CD14-positive monocyte (primary cell): ENCODE data around the gene MORN1. TPM values are rescaled to one million over a fixed set of nuclear protein-coding genes. Genes with fewer than 3 reads are reported as not detected.

Experiments
- DNase-seq, 3 donors: peaks; one replicate each; pipeline ENCODE4 v3.0.0-alpha.2; 2011 to 2022
- H2AFZ ChIP-seq: 2 replicates; pipeline ENCODE4 v1.6.0; 2012; ENCODE audit warnings: mild to moderate bottlenecking, low read depth, low read length, inconsistent platforms; ENCODE audit not compliant: insufficient read depth, poor library complexity, severe bottlenecking
- H3K27ac ChIP-seq, 2 donors: 1 replicate in 1 of 2; 2 replicates in 1 of 2; pipeline ENCODE4 v1.5.1; 2012 to 2013; ENCODE audit warnings: low read length in 2 of 2, control low read depth in 1 of 2, inconsistent platforms in 1 of 2, low read depth in 1 of 2, mild to moderate bottlenecking in 1 of 2
- H3K27me3 ChIP-seq, 2 donors: one replicate each; pipeline versions ENCODE4 v1.6.0 to v1.6.1; 2011 to 2013; ENCODE audit warnings: low read length in 2 of 2; ENCODE audit not compliant: control insufficient read depth in 2 of 2, insufficient read depth in 2 of 2
- H3K36me3 ChIP-seq, 2 donors: replicated peaks in 1 of 2; 1 replicate in 1 of 2; 2 replicates in 1 of 2; pipeline versions ENCODE4 v1.5.1 to v1.6.1; 2012 to 2013; ENCODE audit warnings: low read length in 2 of 2, control low read depth in 1 of 2, inconsistent platforms in 1 of 2, mild to moderate bottlenecking in 1 of 2; ENCODE audit not compliant: insufficient read depth in 2 of 2, control insufficient read depth in 1 of 2
- H3K4me1 ChIP-seq, 2 donors: 1 replicate in 1 of 2; 2 replicates in 1 of 2; pipeline versions ENCODE4 v1.5.1 to v1.6.1; 2012 to 2013; ENCODE audit warnings: low read length in 2 of 2, control low read depth in 1 of 2, inconsistent platforms in 1 of 2, mild to moderate bottlenecking in 1 of 2, moderate library complexity in 1 of 2; ENCODE audit not compliant: insufficient read depth in 2 of 2, control insufficient read depth in 1 of 2
- H3K4me2 ChIP-seq: replicated peaks from 2 replicates; pipeline ENCODE3; 2012; ENCODE audit warnings: low read length, moderate library complexity, mild to moderate bottlenecking; ENCODE audit not compliant: poor library complexity, severe bottlenecking; ENCODE audit errors: extremely low read depth
- H3K4me3 ChIP-seq, 3 experiments: fragments of 200-600 bp in 1 of 3; sonication (generic) in 1 of 3; replicated peaks in 1 of 3; 1 replicate in 2 of 3; 2 replicates in 1 of 3; pipeline ENCODE4 v1.5.1; 2011 to 2013; ENCODE audit warnings: low read length in 3 of 3, mild to moderate bottlenecking in 3 of 3, control low read depth in 2 of 3, low read depth in 2 of 3, inconsistent platforms in 1 of 3, moderate library complexity in 1 of 3
- H3K79me2 ChIP-seq: 2 replicates; pipeline ENCODE4 v1.6.0; 2012; ENCODE audit warnings: mild to moderate bottlenecking, control low read depth, inconsistent platforms, low read length, moderate library complexity; ENCODE audit not compliant: insufficient read depth
- H3K9ac ChIP-seq: 2 replicates; pipeline ENCODE4 v1.6.0; 2017; ENCODE audit warnings: low read length, mild to moderate bottlenecking; ENCODE audit not compliant: insufficient read depth, poor library complexity, severe bottlenecking
- H3K9me3 ChIP-seq, 2 donors: replicated peaks in 1 of 2; 1 replicate in 1 of 2; 2 replicates in 1 of 2; pipeline versions ENCODE4 v1.5.1 to v1.6.1; 2012 to 2013; ENCODE audit warnings: low read length in 2 of 2, control low read depth in 1 of 2; ENCODE audit not compliant: control insufficient read depth in 1 of 2, insufficient read depth in 1 of 2
- H4K20me1 ChIP-seq: 2 replicates; pipeline ENCODE4 v1.6.0; 2012; ENCODE audit warnings: mild to moderate bottlenecking, low read length, control low read depth, moderate library complexity; ENCODE audit not compliant: insufficient read depth
- H3K27ac Mint-ChIP-seq, 7 donors: one replicate each; pipeline ENCODE4 v1.8.0; 2020; ENCODE audit warnings: mild to moderate bottlenecking in 7 of 7, mixed read lengths in 7 of 7, moderate library complexity in 6 of 7, inconsistent platforms in 2 of 7
- H3K27me3 Mint-ChIP-seq, 3 donors: one replicate each; pipeline ENCODE4 v1.8.0; 2021 to 2022; ENCODE audit warnings: low read depth in 3 of 3, mild to moderate bottlenecking in 3 of 3, mixed read lengths in 3 of 3, moderate library complexity in 3 of 3, inconsistent platforms in 1 of 3
- H3K36me3 Mint-ChIP-seq, 2 donors: one replicate each; pipeline ENCODE4 v1.8.0; 2020; ENCODE audit warnings: mixed read lengths in 2 of 2, inconsistent platforms in 1 of 2, mild to moderate bottlenecking in 1 of 2
- H3K4me1 Mint-ChIP-seq: one replicate; pipeline ENCODE4 v1.8.0; 2020; ENCODE audit warnings: mild to moderate bottlenecking, mixed read lengths
- H3K4me3 Mint-ChIP-seq, 2 donors: one replicate each; pipeline ENCODE4 v1.8.0; 2020; ENCODE audit warnings: mild to moderate bottlenecking in 2 of 2, mixed read lengths in 2 of 2, moderate library complexity in 1 of 2
- H3K9me3 Mint-ChIP-seq, 7 donors: one replicate each; pipeline ENCODE4 v1.8.0; 2020 to 2022; ENCODE audit warnings: mixed read lengths in 7 of 7, mild to moderate bottlenecking in 6 of 7, moderate library complexity in 6 of 7, inconsistent platforms in 2 of 7
- CTCF ChIP-seq: fragments of 200-600 bp; IDR thresholded peaks from one replicate; pipeline ENCODE4 v1.8.0; 2022; ENCODE audit warnings: antibody characterized with exemption, mild to moderate bottlenecking
- WGBS: methylation state at CpG from one replicate; pipeline ENCODE4 v1.1.5; 2013; ENCODE audit warnings: missing lambda C conversion rate; ENCODE audit not compliant: insufficient coverage; 5-methylcytosine and 5-hydroxymethylcytosine counted together
- intact Hi-C, 2 donors: fragments of 100-400 bp; cut with micrococcal nuclease; formaldehyde crosslinking; loops; one replicate each; pipeline versions ENCODE4 v1.15.0 to v1.15.1; 2023
- polyA plus RNA-seq, 3 donors: library from polyadenylated mRNA; depleted of rRNA in 1 of 3; unstranded in 2 of 3; stranded (reverse) in 1 of 3; fragments of 300-500 nt in 2 of 3; fragments of >200 nt in 1 of 3; fragmentation: Illumina TruSeq in 2 of 3; gene quantifications; 1 replicate in 2 of 3; 2 replicates in 1 of 3; pipeline ENCODE4 v1.2.3, GENCODE V29; 2012 to 2021

MORN1 gene
- polyA plus RNA-seq, 3 donors, result 1.5 to 3.0 (median 1.7) TPM

DNA sequence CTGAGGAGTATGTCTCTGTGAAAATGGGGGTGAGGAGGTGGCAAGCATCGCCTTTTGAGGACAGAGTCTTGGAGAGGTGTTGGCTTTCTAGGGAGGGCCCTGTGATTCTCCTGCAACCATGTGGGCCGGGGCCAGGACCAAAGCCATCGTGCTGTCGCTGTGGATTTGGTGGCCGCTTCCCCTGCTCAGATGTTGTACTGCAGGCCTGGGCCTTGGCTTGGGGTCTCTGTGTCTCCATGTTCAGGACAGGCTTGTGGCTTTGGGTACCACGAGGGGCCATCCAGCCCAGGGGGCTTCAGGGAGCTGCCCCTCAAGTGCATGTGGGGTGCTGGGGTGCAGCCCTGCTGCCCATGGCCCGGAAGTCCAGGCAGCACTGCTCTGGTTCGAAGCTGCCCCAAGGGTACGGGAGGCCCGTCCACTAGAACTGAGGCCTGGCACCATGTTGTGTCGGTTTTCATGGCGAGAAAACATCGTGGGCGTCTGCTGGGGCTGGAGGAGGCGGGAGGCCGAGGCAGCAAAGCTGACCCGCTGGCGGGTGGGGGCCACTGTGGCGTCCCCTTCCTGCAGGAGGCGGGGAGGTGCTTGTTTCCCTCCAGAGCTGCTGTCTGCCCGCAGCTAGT is 107.9 kb downstream of the MORN1 start:
- H3K27ac Mint-ChIP-seq, result no peak overlapping the region
- no peak overlapping the region for H3K4me2 ChIP-seq
- TF ChIP-seq CTCF, result no peak
- peaks cover 83% of the 10 kb centered on the region for H4K20me1 ChIP-seq
- peaks cover 0 to 14% (median 9%) of the 10 kb centered on the region in 7 donors for H3K9me3 Mint-ChIP-seq
- H3K4me1 Mint-ChIP-seq, result peaks cover 15% of the 10 kb centered on the region
- peaks cover 6 to 14% of the 10 kb centered on the region in 2 donors for H3K4me1 ChIP-seq
- H3K36me3 Mint-ChIP-seq, result peaks cover 19 to 20% of the 10 kb centered on the region in 2 donors
- no peak overlapping the region for H3K4me3 ChIP-seq
- no peak overlapping the region for H3K27ac ChIP-seq
- peaks cover 8% of the 10 kb centered on the region for H3K79me2 ChIP-seq
- peaks cover 0 to 6% of the 10 kb centered on the region in 2 donors for H3K27me3 ChIP-seq
- H3K9me3 ChIP-seq, result peaks cover 0 to 3% of the 10 kb centered on the region in 2 donors
- H3K36me3 ChIP-seq, result no peaks in the 10 kb centered on the region
- no peak overlapping the region for H3K9ac ChIP-seq
- intact Hi-C loops, result no loop called here
- H3K4me3 Mint-ChIP-seq, result no peak overlapping the region
- H3K27me3 Mint-ChIP-seq, result peaks cover 23 to 26% (median 24%) of the 10 kb centered on the region in 3 donors
- no peak overlapping the region for H2AFZ ChIP-seq
- 95% methylated on average over 11 of the region's 21 CpGs for WGBS
- DNase-seq, result no peak

DNA sequence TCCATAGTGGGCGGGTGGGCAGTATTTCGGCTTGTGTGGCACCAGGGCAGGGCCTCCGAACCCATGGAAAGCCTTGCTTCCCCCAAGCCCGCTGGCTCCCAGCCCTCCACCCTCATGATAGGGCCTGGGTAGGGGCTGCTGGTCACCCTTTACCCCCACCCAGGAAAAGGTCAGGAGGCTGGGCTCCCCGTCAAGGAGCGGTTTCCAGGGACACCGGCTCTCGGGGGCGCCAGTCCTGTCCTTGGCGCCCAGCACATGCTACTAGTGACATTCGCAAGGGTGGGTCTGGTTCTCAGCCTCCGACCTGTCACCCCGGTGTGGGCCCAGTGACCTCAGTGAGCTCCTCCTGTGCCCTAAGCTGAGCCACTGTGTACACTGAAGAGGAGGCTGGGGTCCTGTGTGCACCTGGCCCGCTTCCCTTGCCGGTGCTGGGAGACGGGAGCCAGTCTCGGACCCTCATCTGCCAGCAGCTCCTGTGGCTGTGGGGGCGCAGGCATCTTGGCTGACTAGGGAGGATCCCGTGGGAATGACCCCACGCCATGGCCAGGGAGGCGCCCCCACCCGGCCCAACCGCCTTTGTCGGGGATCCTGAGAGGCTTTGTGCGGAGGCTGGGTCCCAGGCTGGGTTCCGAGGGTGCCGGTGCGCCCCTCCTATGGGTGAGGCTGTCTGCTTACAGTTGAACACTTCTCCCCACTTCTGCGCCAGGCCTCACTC is 108.6 kb downstream of the MORN1 start:
- Histone ChIP-seq H3K27ac (no peak overlapping the region), H3K9ac (no peak overlapping the region), H3K36me3 (peaks cover 2 to 3% of the 10 kb centered on the region in 2 donors), H3K4me2 (no peak overlapping the region), H4K20me1 (peaks cover 83% of the 10 kb centered on the region), H2AFZ (no peak overlapping the region), H3K9me3 (peaks cover 0 to 3% of the 10 kb centered on the region in 2 donors), H3K4me3 (no peak overlapping the region), H3K4me1 (peaks cover 11 to 19% of the 10 kb centered on the region in 2 donors), H3K27me3 (peaks cover 0 to 2% of the 10 kb centered on the region in 2 donors), H3K79me2 (peaks cover 12% of the 10 kb centered on the region)
- Mint-ChIP-seq H3K27me3 (peaks cover 16 to 18% (median 17%) of the 10 kb centered on the region in 3 donors), H3K4me1 (peaks cover 18% of the 10 kb centered on the region), H3K36me3 (peaks cover 16 to 18% of the 10 kb centered on the region in 2 donors), H3K27ac (no peak overlapping the region), H3K9me3 (peaks cover 0 to 11% (median 9%) of the 10 kb centered on the region in 7 donors), H3K4me3 (no peak overlapping the region)
- TF ChIP-seq CTCF, result no peak
- no peak for DNase-seq
- intact Hi-C loops, result no loop called here
- 92% methylated on average over 25 of the region's 29 CpGs for WGBS
